SK-N-DZ (cell line): Measurements from ENCODE around the gene NAPB.

Source experiments
- small RNA-seq, 2 experiments: library from RNA; depleted of rRNA; stranded (forward); fragments of <200 nt; gene quantifications; one replicate each; pipeline ENCODE3, GENCODE V24; 2014

Gene NAPB

Small RNAs within 50 kb of the gene (small RNA-seq; reads per million reads assigned to genes)
- gene RF00019 (0 reads per million in 2 experiments), gene RNA5SP479 (0 reads per million in 2 experiments)
